GM23338 (cell line): Measurements from ENCODE around the gene MFSD6. TPM values are rescaled to one million over a fixed set of nuclear protein-coding genes. Genes with fewer than 3 reads are reported as not detected.

ENCODE experiments used
- ATAC-seq: fragments of 200-7000 bp; cut with Tn5 transposase; 3 replicates; pipeline ENCODE4 v1.9.1; 2020
- DNase-seq: peaks from one replicate; pipeline ENCODE4 v3.0.0-alpha.2; 2015; ENCODE audit warnings: low spot score
- H2AFZ ChIP-seq: fragments of 200-600 bp; sonication (generic); 2 replicates; pipeline ENCODE4 v1.8.0; 2016; ENCODE audit warnings: antibody characterized with exemption, mild to moderate bottlenecking, moderate library complexity
- H3F3A ChIP-seq: fragments of 200-600 bp; sonication (generic); replicated peaks from 2 replicates; pipeline ENCODE4 v1.8.0; 2017; ENCODE audit warnings: antibody characterized with exemption, mixed run types, low read depth
- H3K27ac ChIP-seq: fragments of 200-600 bp; sonication (generic); 2 replicates; pipeline ENCODE4 v1.6.1; 2016; ENCODE audit warnings: low read depth
- H3K27me3 ChIP-seq: fragments of 200-600 bp; sonication (generic); 2 replicates; pipeline ENCODE4 v1.8.0; 2016; ENCODE audit warnings: mild to moderate bottlenecking, mixed run types, moderate library complexity; ENCODE audit not compliant: insufficient read depth
- H3K36me3 ChIP-seq: fragments of 200-600 bp; sonication (generic); 2 replicates; pipeline ENCODE4 v1.8.0; 2016; ENCODE audit warnings: mild to moderate bottlenecking; ENCODE audit not compliant: insufficient read depth
- H3K4me1 ChIP-seq: fragments of 200-600 bp; sonication (generic); 2 replicates; pipeline ENCODE4 v1.8.0; 2016; ENCODE audit warnings: mild to moderate bottlenecking, moderate library complexity; ENCODE audit not compliant: insufficient read depth
- H3K4me2 ChIP-seq: fragments of 200-600 bp; sonication (generic); 2 replicates; pipeline ENCODE4 v1.7.1; 2017; ENCODE audit warnings: mixed run types
- H3K4me3 ChIP-seq: fragments of 200-600 bp; sonication (generic); 2 replicates; pipeline ENCODE4 v1.6.1; 2016; ENCODE audit warnings: mixed run types
- H3K79me2 ChIP-seq: fragments of 200-600 bp; sonication (generic); replicated peaks from 2 replicates; pipeline ENCODE4 v1.8.0; 2017; ENCODE audit warnings: mild to moderate bottlenecking; ENCODE audit not compliant: insufficient read depth
- H3K9me2 ChIP-seq: fragments of 200-600 bp; sonication (generic); 2 replicates; pipeline ENCODE4 v1.8.0; 2017; ENCODE audit not compliant: insufficient read depth
- H4K20me1 ChIP-seq: fragments of 200-600 bp; sonication (generic); replicated peaks from 2 replicates; pipeline ENCODE4 v1.8.0; 2017; ENCODE audit warnings: mild to moderate bottlenecking; ENCODE audit not compliant: insufficient read depth
- H3K27ac Mint-ChIP-seq: 2 replicates; pipeline ENCODE4 v1.8.0; 2020; ENCODE audit warnings: inconsistent platforms, mild to moderate bottlenecking, moderate library complexity, mixed read lengths
- H3K27me3 Mint-ChIP-seq: 3 replicates; pipeline ENCODE4 v1.8.0; 2022; ENCODE audit warnings: low read depth, mild to moderate bottlenecking, moderate library complexity, mixed read lengths, inconsistent platforms; ENCODE audit not compliant: insufficient read depth, poor library complexity
- H3K36me3 Mint-ChIP-seq: 3 replicates; pipeline ENCODE4 v1.8.0; 2021; ENCODE audit warnings: low read depth, mild to moderate bottlenecking, inconsistent platforms, moderate library complexity, mixed read lengths
- H3K4me1 Mint-ChIP-seq: 3 replicates; pipeline ENCODE4 v1.8.0; 2020; ENCODE audit warnings: mild to moderate bottlenecking, inconsistent platforms, mixed read lengths
- H3K4me3 Mint-ChIP-seq: 3 replicates; pipeline ENCODE4 v1.8.0; 2021; ENCODE audit warnings: moderate library complexity, mild to moderate bottlenecking, inconsistent platforms, mixed read lengths
- H3K9me3 Mint-ChIP-seq: 3 replicates; pipeline ENCODE4 v1.8.0; 2020; ENCODE audit warnings: moderate library complexity, mild to moderate bottlenecking, inconsistent platforms, mixed read lengths
- CREB1 ChIP-seq: fragments of 250-450 bp; sonication (Bioruptor Pico); IDR thresholded peaks from 2 replicates; pipeline ENCODE4 v1.5.0; 2020; ENCODE audit warnings: low read depth, mild to moderate bottlenecking, moderate library complexity
- CTCF ChIP-seq, 2 experiments: fragments of 200-600 bp in 1 of 2; sonication (generic) in 1 of 2; conservative IDR thresholded peaks; 2 replicates each; pipeline versions ENCODE4 v1.5.1 to v1.6.1; 2016 to 2017; ENCODE audit warnings: antibody characterized with exemption in 2 of 2, low read depth in 2 of 2, mild to moderate bottlenecking in 2 of 2, moderate library complexity in 1 of 2
- EZH2 ChIP-seq: fragments of 200-600 bp; sonication (generic); IDR thresholded peaks from one replicate; pipeline ENCODE4 v1.8.0; 2017; ENCODE audit warnings: antibody characterized with exemption, mild to moderate bottlenecking, low read depth; ENCODE audit not compliant: unreplicated experiment
- EZH2phosphoT487 ChIP-seq: fragments of 200-600 bp; sonication (generic); IDR thresholded peaks from one replicate; pipeline ENCODE4 v1.8.1; 2018; ENCODE audit warnings: antibody characterized with exemption; ENCODE audit not compliant: unreplicated experiment
- JUNB ChIP-seq: IDR thresholded peaks from one replicate; pipeline ENCODE4 v1.6.1; 2016; ENCODE audit warnings: antibody characterized with exemption; ENCODE audit not compliant: unreplicated experiment
- NANOG ChIP-seq: IDR thresholded peaks from 2 replicates; pipeline ENCODE4 v1.6.1; 2016; ENCODE audit warnings: antibody characterized with exemption, borderline replicate concordance
- POLR2AphosphoS5 ChIP-seq: IDR thresholded peaks from 2 replicates; pipeline ENCODE4 v1.6.1; 2016; ENCODE audit warnings: antibody characterized with exemption, low read depth
- REST ChIP-seq: IDR thresholded peaks from one replicate; pipeline ENCODE4 v1.6.1; 2018; ENCODE audit warnings: antibody characterized with exemption; ENCODE audit not compliant: unreplicated experiment
- STAT1 ChIP-seq: IDR thresholded peaks from one replicate; pipeline ENCODE4 v1.6.1; 2016; ENCODE audit warnings: antibody characterized with exemption; ENCODE audit not compliant: unreplicated experiment
- ZNF114 ChIP-seq: fragments of 250-450 bp; sonication (Bioruptor Pico); IDR thresholded peaks from 2 replicates; pipeline ENCODE4 v1.5.0; 2020; ENCODE audit warnings: mild to moderate bottlenecking, moderate library complexity
- ZNF331 ChIP-seq: fragments of 250-450 bp; sonication (Bioruptor Pico); IDR thresholded peaks from 2 replicates; pipeline ENCODE4 v1.5.0; 2020; ENCODE audit warnings: low read depth, mild to moderate bottlenecking, moderate library complexity
- polyA plus RNA-seq: library from polyadenylated mRNA; unstranded; fragments of >200 nt; fragmentation: Nextera tagmentation; extraction: Ambion mirVana; gene quantifications from 2 replicates; pipeline ENCODE4 v1.2.1, GENCODE V29; 2016
- total RNA-seq: library from RNA; depleted of rRNA; stranded (reverse); fragments of >200 nt; shearing (Covaris generic); gene quantifications from 2 replicates; pipeline ENCODE4 v1.2.3, GENCODE V29; 2014
- TF ChIP-seq, protein P1 (sequence below): fragments of 250-450 bp; sonication (Bioruptor Pico); IDR thresholded peaks from 2 replicates; pipeline ENCODE4 v1.5.0; 2020; ENCODE audit warnings: mild to moderate bottlenecking, moderate library complexity
- TF ChIP-seq, protein P2 (sequence below): IDR thresholded peaks from 2 replicates; pipeline ENCODE4 v1.6.1; 2016; ENCODE audit warnings: antibody characterized with exemption

MFSD6 gene
- total and polyA plus RNA-seq, 2 experiments from 2014 or later: 2.3 to 9.6 TPM

- Histone ChIP-seq H4K20me1 (no peaks in the 10 kb centered on the region), H3F3A (no peaks in the 10 kb centered on the region), H2AFZ (no peak overlapping the region), H3K27ac (no peak overlapping the region), H3K27me3 (no peaks in the 10 kb centered on the region), H3K4me1 (peaks cover 15% of the 10 kb centered on the region), H3K79me2 (no peaks in the 10 kb centered on the region), H3K4me3 (no peak overlapping the region), H3K4me2 (no peak overlapping the region), H3K9me2 (no peaks in the 10 kb centered on the region), H3K36me3 (no peaks in the 10 kb centered on the region)
- TF ChIP-seq CTCF (conservative IDR thresholded peaks at IDR 0.05; ENCODE audit: low read depth in 2 of 2) (no peak), EZH2phosphoT487 (no peak), EZH2 (no peak), CREB1 (CRISPR knock-in tag) (no peak), STAT1 (no peak), ZNF114 (CRISPR knock-in tag) (no peak), POLR2AphosphoS5 (no peak), REST (no peak), NANOG (no peak), ZNF331 (no peak), JUNB (no peak)
- TF ChIP-seq, protein P1, sequence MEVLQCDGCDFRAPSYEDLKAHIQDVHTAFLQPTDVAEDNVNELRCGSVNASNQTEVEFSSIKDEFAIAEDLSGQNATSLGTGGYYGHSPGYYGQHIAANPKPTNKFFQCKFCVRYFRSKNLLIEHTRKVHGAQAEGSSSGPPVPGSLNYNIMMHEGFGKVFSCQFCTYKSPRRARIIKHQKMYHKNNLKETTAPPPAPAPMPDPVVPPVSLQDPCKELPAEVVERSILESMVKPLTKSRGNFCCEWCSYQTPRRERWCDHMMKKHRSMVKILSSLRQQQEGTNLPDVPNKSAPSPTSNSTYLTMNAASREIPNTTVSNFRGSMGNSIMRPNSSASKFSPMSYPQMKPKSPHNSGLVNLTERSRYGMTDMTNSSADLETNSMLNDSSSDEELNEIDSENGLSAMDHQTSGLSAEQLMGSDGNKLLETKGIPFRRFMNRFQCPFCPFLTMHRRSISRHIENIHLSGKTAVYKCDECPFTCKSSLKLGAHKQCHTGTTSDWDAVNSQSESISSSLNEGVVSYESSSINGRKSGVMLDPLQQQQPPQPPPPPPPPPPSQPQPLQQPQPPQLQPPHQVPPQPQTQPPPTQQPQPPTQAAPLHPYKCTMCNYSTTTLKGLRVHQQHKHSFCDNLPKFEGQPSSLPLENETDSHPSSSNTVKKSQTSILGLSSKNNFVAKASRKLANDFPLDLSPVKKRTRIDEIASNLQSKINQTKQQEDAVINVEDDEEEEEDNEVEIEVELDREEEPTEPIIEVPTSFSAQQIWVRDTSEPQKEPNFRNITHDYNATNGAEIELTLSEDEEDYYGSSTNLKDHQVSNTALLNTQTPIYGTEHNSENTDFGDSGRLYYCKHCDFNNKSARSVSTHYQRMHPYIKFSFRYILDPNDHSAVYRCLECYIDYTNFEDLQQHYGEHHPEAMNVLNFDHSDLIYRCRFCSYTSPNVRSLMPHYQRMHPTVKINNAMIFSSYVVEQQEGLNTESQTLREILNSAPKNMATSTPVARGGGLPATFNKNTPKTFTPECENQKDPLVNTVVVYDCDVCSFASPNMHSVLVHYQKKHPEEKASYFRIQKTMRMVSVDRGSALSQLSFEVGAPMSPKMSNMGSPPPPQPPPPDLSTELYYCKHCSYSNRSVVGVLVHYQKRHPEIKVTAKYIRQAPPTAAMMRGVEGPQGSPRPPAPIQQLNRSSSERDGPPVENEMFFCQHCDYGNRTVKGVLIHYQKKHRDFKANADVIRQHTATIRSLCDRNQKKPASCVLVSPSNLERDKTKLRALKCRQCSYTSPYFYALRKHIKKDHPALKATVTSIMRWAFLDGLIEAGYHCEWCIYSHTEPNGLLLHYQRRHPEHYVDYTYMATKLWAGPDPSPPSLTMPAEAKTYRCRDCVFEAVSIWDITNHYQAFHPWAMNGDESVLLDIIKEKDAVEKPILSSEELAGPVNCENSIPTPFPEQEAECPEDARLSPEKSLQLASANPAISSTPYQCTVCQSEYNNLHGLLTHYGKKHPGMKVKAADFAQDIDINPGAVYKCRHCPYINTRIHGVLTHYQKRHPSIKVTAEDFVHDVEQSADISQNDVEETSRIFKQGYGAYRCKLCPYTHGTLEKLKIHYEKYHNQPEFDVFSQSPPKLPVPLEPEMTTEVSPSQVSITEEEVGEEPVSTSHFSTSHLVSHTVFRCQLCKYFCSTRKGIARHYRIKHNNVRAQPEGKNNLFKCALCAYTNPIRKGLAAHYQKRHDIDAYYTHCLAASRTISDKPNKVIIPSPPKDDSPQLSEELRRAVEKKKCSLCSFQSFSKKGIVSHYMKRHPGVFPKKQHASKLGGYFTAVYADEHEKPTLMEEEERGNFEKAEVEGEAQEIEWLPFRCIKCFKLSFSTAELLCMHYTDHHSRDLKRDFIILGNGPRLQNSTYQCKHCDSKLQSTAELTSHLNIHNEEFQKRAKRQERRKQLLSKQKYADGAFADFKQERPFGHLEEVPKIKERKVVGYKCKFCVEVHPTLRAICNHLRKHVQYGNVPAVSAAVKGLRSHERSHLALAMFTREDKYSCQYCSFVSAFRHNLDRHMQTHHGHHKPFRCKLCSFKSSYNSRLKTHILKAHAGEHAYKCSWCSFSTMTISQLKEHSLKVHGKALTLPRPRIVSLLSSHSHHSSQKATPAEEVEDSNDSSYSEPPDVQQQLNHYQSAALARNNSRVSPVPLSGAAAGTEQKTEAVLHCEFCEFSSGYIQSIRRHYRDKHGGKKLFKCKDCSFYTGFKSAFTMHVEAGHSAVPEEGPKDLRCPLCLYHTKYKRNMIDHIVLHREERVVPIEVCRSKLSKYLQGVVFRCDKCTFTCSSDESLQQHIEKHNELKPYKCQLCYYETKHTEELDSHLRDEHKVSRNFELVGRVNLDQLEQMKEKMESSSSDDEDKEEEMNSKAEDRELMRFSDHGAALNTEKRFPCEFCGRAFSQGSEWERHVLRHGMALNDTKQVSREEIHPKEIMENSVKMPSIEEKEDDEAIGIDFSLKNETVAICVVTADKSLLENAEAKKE (CRISPR knock-in tag): no peak
- TF ChIP-seq, protein P2, sequence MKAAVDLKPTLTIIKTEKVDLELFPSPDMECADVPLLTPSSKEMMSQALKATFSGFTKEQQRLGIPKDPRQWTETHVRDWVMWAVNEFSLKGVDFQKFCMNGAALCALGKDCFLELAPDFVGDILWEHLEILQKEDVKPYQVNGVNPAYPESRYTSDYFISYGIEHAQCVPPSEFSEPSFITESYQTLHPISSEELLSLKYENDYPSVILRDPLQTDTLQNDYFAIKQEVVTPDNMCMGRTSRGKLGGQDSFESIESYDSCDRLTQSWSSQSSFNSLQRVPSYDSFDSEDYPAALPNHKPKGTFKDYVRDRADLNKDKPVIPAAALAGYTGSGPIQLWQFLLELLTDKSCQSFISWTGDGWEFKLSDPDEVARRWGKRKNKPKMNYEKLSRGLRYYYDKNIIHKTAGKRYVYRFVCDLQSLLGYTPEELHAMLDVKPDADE: no peak
- H3K36me3 Mint-ChIP-seq: no peaks in the 10 kb centered on the region
- H3K27ac Mint-ChIP-seq: no peak overlapping the region
- ATAC-seq (no peak), DNase-seq (no peak)
- peaks cover 18% of the 10 kb centered on the region for H3K4me1 Mint-ChIP-seq
- H3K4me3 Mint-ChIP-seq: no peak overlapping the region
- H3K9me3 Mint-ChIP-seq: no peaks in the 10 kb centered on the region
- no peaks in the 10 kb centered on the region for H3K27me3 Mint-ChIP-seq
Observed at GRCh38 chr2:190415794-190416775, 7.9 kb downstream of the MFSD6 start.
